NCI-H1417 treated with DMSO at 0.1 percent for 48 hours (cell line): Measurements from ENCODE around the gene B3GALT5.
"Not testable (repeated sequence)": the region's sequence is repeated elsewhere in the genome, so short reads cannot be mapped to it uniquely, and the experiment has no call there.

Experiments
- DNase-seq: peaks from one replicate; lab custom pipeline; 2025; lab: John Stamatoyannopoulos, UW

B3GALT5 gene

GRCh38 chr21:39612233-39613040, at the start of gene B3GALT5:
Gene B3GALT5, plus strand, starts transcription at chr21:39612940. Its CDS starts 47,620 bp downstream, at chr21:39660560.
- no peak for DNase-seq

GRCh38 chr21:39564200-39564599, 48.5 kb upstream of the B3GALT5 start:
- DNase-seq, result no peak

GRCh38 chr21:39567180-39567972, 45.4 kb upstream of the B3GALT5 start:
- no peak for DNase-seq

GRCh38 chr21:39568361-39568760, 44.4 kb upstream of the B3GALT5 start:
- DNase-seq, result no peak

- no peak for DNase-seq
Measured at GRCh38 chr21:39575775-39576174, 37.0 kb upstream of the B3GALT5 start.

- no peak for DNase-seq
Measured at GRCh38 chr21:39576518-39577128, 36.1 kb upstream of the B3GALT5 start.

GRCh38 chr21:39579734-39580332, 32.9 kb upstream of the B3GALT5 start:
- DNase-seq, result no peak

GRCh38 chr21:39580744-39581143, 32.0 kb upstream of the B3GALT5 start:
- no peak for DNase-seq

- no peak for DNase-seq
Measured at GRCh38 chr21:39581414-39581813, 31.3 kb upstream of the B3GALT5 start.

- no peak for DNase-seq
Measured at GRCh38 chr21:39582749-39583148, 30.0 kb upstream of the B3GALT5 start.

GRCh38 chr21:39583586-39583985, 29.2 kb upstream of the B3GALT5 start:
- not testable (repeated sequence) for DNase-seq

- no peak for DNase-seq
Measured at GRCh38 chr21:39587376-39587775, 25.4 kb upstream of the B3GALT5 start.

GRCh38 chr21:39588884-39589283, 23.9 kb upstream of the B3GALT5 start:
- DNase-seq, result no peak

- DNase-seq, result no peak
Measured at GRCh38 chr21:39593522-39593921, 19.2 kb upstream of the B3GALT5 start.

- no peak for DNase-seq
Measured at GRCh38 chr21:39595465-39595864, 17.3 kb upstream of the B3GALT5 start.

GRCh38 chr21:39597595-39597994, 15.1 kb upstream of the B3GALT5 start:
- no peak for DNase-seq

GRCh38 chr21:39599191-39599970, 13.4 kb upstream of the B3GALT5 start:
- no peak for DNase-seq

GRCh38 chr21:39601187-39601928, 11.4 kb upstream of the B3GALT5 start:
- DNase-seq, result no peak

GRCh38 chr21:39602076-39602689, 10.6 kb upstream of the B3GALT5 start:
- DNase-seq, result no peak

GRCh38 chr21:39602793-39603192, 9.9 kb upstream of the B3GALT5 start:
- DNase-seq, result no peak
